NCI-H510A (cell line): ENCODE measurements around the gene MAPK12.
"Not testable (repeated sequence)": the region's sequence is repeated elsewhere in the genome, so short reads cannot be mapped to it uniquely, and the experiment has no call there.

Experiments used
- DNase-seq: peaks from one replicate; lab custom pipeline; 2025; lab: John Stamatoyannopoulos, UW

The MAPK12 gene

DNA sequence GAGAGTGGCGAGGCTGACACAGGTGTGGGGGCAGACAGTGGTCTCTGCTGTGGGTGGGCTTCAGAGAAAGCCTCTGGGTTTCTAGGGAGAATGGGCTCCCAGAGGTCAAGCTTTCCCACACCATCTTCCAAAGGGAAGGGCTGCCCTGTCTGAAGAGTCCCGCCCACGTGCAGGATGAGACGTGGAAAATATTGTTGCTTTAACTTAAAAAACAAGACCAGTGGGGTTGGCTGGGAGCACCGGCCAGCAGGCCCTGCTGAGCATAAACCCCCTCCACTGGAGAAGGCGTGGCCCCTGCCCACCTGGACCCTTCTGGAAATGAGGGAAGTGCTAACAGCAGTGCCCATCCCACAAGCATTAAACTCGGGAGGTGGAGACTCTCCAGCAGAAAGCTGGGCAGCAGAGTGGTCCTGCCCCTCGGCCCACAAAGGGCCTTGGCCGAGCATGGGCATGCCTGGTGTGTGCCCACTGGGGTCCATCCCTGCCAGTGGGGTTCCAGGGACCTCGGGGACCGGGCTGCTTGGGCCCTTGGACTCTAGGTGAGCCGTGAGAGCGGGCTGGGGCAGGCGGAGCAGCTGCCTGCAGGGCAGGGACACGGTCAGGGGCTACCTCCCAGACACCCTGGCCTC lies 45.3 kb downstream of the MAPK12 start:
- DNase-seq: no peak

- DNase-seq: no peak
Measured at GRCh38 chr22:50215297-50216054, 46.0 kb downstream of the MAPK12 start.

DNA sequence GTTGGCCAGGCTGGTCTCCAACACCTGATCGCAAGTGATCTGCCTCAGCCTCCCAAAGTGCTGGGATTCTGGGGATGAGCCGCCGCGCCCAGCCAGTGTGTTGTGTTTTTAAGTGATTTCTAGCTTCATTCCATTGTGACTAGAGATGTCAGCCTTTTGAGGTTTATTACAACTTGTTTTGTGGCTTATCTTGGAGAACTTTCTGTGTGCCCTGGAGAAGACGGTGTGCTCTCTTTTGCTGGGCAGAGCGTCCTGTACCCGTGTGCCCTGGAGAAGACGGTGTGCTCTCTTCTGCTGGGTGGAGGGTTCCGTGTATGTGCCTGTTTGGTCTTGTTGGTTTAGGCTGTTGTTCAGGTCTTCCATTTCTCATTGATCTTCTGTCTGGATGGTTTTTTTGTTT lies 48.2 kb downstream of the MAPK12 start:
- DNase-seq: no peak

DNA sequence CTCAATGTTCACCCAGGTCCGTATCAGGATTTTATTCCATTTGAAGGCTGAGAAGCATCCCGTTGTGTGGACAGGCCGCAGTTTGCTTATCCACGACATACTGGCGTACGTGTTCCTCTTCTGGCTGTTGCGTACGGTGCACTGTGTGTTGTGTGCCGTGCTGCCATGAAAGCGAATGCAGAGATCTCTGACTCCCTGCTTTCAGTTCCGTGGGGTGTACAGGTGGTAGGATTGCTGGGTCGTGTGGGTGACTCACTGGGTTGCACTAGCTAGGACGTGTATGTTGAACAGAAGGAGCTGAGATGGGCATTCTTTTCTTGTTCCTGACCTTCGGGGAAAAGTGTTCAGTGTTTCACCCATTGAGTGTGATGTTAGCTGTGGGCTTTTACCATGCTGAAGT lies 50.3 kb downstream of the MAPK12 start:
- DNase-seq: no peak

DNA sequence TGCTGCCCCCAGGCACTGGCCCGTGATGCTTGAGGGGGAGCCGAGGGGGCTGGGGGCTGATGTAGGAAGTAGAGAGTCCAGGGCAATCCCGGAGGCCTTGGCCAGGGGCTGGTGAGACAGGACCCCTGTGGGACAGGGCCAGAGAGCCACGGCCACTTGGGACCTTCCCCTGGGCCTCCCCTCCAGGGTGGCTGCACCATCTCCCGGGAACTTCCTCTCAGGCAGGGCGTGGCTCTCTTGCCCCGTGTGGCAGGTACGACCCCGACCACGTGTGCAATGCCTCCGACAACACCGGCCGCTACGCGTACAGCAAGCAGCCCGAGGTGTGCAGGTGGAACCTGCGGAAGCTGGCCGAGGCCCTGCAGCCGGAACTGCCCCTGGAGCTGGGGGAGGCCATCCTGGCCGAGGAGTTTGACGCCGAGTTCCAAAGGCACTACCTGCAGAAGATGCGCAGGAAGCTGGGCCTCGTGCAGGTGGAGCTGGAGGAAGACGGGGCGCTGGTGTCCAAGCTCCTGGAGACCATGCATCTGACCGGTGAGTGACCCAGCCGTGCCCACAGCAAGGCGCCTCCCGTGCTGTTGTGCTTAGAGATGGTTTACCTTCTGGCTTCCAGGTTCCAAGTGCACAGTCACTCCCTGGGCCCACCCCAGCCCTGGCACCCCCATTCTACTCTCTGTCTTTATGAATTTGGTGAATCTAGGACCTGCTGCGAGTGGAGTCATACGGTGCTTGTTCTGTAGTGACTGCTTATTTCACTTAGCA lies 50.9 kb downstream of the MAPK12 start:
- no peak for DNase-seq

- no peak for DNase-seq
Measured at GRCh38 chr22:50209893-50210292, 51.6 kb downstream of the MAPK12 start.

- no peak for DNase-seq
Measured at GRCh38 chr22:50208939-50209892, 52.3 kb downstream of the MAPK12 start.

GRCh38 chr22:50208430-50208938 lies 53.0 kb downstream of the MAPK12 start:
- DNase-seq: no peak

DNA sequence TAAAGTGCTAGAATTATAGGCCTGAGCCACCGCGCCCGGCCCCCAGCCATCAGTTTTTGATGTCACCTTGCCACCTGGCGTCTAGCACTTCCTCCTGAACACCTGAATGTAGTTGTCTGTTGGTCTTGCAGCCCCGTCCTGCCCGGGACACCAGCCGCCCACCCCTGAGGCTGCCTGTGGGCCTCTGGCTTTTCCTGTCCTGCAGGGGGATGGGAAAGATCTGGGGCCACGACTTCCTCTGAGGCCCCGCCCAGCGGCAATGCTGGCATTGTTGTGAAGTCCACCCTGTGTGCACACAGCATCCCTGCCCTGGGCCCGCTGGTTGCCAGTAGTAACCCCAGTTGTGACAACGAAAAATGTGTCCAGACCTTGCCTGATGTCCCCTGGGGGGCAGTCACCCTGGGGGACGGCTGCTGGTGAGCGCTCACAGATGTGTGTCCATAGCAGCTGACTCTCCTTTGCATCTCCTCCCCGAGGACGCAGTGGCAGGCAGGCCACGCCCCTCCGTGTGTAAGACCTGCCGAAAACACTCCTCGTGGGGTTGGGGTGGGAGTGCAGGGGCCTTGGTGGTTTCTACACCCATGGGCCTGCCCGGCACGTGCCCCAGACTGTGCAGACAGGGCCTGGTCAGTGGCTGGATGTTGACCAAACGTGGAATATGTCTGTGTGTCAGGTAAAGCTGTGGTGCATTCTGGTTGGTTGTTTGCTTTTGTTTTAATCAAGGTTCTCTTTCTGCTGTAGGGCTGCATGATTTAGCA lies 53.9 kb downstream of the MAPK12 start:
- DNase-seq: no peak

DNA sequence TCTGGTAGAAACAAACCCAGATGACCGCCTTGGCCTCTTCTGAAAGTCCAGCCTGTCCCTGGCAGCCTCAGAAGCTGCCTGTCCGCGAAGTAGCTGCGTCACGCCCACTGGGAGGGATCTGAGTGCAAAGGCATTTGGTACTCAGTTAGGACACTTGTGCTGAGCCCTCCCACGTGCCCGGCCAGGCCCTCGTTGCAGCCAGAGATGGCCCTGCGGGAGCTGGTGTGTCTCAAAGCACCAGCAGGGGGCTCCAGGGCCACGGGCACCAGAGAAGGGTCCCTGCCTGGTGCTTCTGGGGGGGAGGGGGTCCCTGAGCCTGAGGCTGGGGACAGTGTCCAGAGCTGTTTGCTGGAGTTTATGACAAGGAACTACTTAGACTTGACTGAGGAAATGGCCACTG lies 54.9 kb downstream of the MAPK12 start:
- DNase-seq: no peak

- DNase-seq: no peak
Measured at GRCh38 chr22:50205781-50206569, 55.5 kb downstream of the MAPK12 start.

DNA sequence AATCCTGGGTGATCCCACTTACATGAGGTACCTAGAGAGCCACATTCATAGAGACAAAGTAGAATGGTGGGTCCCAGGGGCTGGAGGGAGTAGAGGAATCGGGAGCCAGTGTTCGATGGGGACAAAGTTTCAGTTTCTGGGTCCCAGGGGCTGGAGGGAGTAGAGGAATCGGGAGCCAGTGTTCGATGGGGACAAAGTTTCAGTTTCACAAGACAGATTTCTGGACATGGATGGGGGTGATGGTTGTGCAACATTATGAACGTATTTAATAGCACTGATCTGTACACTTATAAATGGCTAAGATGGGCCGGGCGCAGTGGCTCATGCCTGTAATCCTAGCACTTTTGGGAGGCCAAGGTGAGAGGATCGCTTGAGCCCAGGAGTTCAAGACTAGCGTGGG lies 56.5 kb downstream of the MAPK12 start:
- not testable (repeated sequence) for DNase-seq

DNA sequence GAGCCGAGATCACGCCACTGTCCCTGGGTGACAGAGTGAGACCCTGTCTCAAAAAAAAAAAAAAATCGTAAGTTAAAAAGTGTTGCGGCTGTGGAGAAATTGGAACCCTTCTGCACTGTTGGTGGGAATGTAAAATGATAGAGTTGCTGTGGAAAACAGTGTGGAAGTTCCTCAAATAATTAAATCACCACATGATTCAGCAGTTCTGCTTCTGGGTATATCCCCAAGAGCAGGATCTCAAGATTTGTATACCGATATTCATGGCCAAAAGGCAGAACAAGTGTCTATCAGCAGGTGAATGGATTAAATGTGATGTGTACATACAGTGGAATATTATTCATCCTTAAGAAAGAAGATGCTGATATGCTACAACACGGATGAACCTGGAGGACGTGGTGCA lies 56.9 kb downstream of the MAPK12 start:
- no peak for DNase-seq

GRCh38 chr22:50203288-50203687 lies 58.2 kb downstream of the MAPK12 start:
- DNase-seq: no peak
